Mammary epithelial cell (primary cell): Measurements from ENCODE around the gene HUS1.

Experiments used
- CTCF ChIP-seq, 2 donors: IDR thresholded peaks in 1 of 2; conservative IDR thresholded peaks in 1 of 2; 2 replicates each; pipeline ENCODE4 v1.5.1; 2011 to 2012; ENCODE audit warnings: inconsistent platforms in 2 of 2, low read length in 2 of 2, mild to moderate bottlenecking in 2 of 2, control low read depth in 1 of 2, low read depth in 1 of 2; ENCODE audit not compliant: insufficient read depth in 1 of 2; ENCODE audit errors: extremely low read depth in 1 of 2
- EZH2 ChIP-seq: IDR thresholded peaks from 2 replicates; pipeline ENCODE4 v1.6.1; 2012; ENCODE audit warnings: low read length, inconsistent platforms, borderline replicate concordance

GRCh38 chr7:47962262-47962661 is 17.2 kb downstream of the HUS1 start:
- TF ChIP-seq CTCF (conservative IDR thresholded peaks at IDR 0.05 in 1 of 2, IDR thresholded peaks at IDR 0.05 in 1 of 2; ENCODE audit: extremely low read depth in 1 of 2, insufficient read depth in 1 of 2, low read depth in 1 of 2, low read length in 2 of 2) (no peak), EZH2 (no peak)
